CMK (cell line): ENCODE data around the gene NOTCH1.

Source experiments
- DNase-seq: peaks from one replicate; pipeline ENCODE4 v3.0.0-alpha.2; 2010; ENCODE audit warnings: low read depth

NOTCH1 gene

DNA sequence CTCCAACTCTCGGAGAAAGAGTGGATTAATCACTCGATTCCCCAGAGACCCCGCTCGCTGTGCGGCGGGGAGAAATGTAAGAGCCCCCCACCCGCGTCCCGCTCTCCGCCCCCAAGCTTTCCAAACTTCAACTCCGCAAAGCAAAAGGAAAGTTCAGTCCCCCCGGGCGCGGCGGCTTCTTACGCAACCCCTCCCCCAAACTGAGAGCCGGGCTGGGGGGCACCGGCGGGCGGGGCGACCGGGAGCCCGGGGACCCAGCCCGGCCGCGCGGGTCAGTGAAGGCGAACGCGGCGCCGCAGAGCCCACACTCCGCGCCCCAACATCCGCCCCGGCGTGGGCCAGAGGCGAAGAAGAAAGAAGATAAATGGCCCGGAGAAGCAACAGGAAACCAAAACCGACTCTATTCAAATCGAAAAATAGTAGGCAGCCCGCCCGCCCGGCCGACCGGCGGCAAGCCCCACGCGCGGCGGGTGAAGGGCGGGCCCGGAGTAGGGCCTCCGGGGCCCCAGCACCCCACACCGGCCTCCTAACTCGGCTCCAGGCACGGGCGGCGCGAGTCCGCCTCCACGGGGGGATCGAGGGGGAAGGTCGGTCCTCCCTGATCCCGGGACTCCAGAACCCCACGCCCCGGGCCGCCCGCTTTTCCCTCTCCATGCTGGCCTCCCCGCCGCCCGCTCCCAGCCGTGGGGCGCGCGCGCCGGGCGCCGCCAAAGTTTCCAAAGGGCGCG lies 720 bp downstream of the NOTCH1 start:
- no peak for DNase-seq

DNA sequence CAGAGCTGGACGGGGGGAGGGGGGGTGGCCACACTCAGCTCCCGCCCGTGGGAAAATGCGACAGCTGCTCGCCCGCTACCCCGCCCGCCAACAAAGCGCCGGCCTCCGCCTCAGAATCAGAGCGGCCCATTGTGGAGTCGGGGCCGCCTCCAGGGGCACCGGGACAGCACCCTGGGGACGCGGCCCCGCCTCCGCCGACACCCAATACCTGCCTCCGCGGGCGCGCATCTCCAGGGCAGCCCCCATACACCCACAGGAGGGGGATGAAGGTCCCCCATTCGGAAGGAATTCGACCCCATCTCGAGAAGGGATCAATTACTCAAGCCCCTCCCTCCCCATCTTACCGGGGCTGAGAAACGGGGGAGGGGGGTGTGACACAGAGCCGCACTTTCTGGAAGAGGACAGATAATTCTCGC lies 1.3 kb downstream of the NOTCH1 start:
- DNase-seq, result no peak

- DNase-seq, result no peak
Measured at GRCh38 chr9:136543830-136544547, 1.9 kb downstream of the NOTCH1 start.

DNA sequence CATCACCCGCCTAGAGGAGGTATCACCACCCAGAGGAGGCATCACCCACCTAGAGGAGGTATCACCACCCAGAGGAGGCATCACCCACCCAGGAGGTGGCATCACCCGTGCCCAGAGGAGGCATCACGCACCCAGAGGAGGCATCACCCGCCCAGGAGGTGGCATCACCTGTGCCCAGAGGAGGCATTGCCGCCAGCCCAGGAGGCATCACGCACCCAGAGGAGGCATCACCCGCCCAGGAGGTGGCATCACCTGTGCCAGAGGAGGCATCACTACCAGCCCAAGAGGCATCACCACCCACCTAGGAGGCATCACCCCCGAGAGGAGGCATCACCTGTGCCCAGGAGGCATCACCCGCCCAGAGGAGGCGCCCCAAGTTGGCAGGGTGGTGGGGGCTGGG lies 2.6 kb downstream of the NOTCH1 start:
- no peak for DNase-seq

DNA sequence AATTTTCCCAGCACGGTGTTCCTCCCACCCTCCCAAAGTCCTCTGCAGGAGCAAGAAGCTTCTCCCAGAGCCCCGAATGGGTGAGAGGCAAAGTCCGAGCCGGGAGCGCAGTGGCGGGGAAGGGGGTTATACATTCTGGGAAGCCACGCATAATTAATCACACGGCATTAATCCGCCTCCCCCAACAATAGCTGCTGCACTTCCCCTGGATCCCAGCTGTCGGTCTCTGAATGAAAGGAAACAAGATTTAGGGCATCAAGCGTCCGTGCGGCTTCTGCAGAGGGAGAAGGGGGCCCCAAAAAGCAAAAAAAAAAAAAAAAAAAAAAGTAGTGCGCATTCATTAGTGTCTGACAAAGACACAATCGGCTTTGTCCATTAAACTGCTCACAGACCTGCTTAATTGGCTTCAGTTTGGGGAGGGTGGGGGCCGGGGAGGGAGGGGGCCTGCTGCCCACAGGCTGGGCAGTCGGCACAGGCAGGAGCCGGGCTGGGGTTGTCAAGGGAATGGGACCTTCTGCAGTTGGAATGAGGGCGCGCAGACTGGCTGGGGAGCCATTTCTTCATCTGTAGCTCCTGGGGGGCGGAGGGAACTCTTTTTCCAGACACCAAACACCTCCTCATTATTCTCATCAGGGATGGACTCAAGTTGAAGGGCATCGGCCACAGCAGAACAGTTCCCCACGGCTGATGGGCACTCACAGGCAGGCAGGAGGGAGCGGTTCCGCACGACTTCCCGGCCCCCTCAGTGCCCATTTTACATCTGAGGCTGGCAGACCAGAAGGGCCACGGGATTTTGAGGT lies 3.4 kb downstream of the NOTCH1 start:
- no peak for DNase-seq

GRCh38 chr9:136541709-136542108 lies 4.1 kb downstream of the NOTCH1 start:
- no peak for DNase-seq

- no peak for DNase-seq
Measured at GRCh38 chr9:136541179-136541578, 4.7 kb downstream of the NOTCH1 start.

GRCh38 chr9:136539427-136540421 lies 6.1 kb downstream of the NOTCH1 start:
- peak; percentile 70 for DNase-seq

DNA sequence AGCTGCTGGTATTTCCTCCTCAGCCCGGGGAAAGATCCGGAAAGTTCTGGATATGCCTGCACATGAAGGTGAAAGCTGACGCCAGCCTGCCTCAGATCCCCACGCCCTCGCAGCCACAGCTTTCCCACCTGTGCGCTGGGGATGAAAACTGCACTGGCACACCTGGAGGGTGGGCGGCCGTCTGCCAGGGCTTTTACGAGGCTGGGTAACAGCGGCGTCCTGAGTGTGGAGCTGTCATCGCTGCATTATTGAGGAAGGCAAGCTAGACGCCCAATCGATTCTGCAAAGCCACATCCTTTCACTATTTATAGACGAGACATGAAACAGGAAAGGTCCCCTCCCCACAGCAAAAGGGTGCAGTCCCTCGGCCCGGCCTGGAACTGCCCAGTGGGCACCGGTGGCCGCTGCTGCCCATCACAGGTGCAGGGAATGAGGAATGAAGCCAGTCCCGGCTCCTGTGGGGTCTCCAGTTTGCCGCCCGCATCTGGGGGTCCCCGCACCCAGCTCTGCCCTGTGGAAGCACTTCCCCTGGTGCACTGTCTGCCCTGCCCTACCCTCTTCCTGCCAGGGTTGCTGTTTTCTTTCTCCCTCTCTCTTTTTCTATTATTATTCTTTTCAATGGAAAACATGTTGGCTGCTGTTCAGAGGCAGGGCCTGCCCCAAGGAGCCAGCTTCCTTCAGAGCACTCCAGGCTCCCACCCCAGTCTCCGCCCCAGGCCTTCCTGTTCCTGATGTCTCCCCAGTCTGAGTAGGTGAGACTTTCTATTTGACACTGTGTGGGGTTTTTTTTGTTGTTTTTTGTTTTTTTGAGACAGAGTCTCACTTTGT lies 7.0 kb downstream of the NOTCH1 start:
- no peak for DNase-seq

GRCh38 chr9:136537896-136538598 lies 7.8 kb downstream of the NOTCH1 start:
- no peak for DNase-seq

DNA sequence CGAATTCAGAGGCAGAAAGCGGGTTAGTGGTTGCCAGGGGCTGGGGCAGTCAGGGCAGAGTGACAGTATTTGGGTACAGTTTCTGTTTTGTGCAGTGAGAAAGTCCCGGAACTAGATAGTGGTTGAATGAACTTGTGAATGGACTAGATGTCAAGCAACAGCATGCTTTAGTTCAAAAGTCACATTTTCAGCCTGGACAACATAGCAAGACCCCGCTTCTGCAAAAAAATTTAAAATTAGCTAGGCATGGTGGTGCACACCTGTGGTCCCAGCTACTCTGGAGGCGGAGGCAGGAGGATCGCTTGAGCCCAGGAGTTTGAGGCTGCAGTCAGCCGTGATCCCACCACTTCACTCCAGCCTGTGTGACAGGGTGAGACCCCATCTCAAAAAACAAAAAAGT lies 8.4 kb downstream of the NOTCH1 start:
- no peak for DNase-seq

DNA sequence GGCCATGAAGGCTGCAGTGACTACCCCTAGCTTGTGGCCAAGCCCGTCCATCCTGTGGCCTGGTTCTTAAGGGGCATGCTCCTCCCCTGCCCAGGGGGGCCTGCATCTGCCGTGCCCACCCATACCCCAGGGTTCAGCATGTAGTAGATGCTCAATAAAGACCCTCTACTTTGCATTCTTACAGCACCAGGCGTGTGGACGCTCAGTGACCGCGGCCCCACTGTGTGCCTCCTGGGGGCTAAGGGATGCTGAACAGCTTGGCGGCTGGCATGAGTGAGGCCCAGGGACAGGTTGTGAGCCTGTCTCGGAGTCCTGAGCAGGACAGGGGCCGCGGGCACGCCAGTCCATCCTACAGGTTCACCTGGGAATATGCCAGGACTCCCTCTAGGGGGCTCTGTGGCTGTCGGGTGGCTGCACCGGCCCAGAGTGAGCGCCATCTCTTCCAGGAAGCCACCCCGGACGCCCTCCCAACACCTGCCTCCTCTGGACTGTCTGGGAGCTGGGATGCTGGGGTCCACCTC lies 9.1 kb downstream of the NOTCH1 start:
- no peak for DNase-seq

- DNase-seq, result no peak
Measured at GRCh38 chr9:136536051-136536720, 9.7 kb downstream of the NOTCH1 start.

- no peak for DNase-seq
Measured at GRCh38 chr9:136535070-136535469, 10.8 kb downstream of the NOTCH1 start.

GRCh38 chr9:136534366-136534765 lies 11.5 kb downstream of the NOTCH1 start:
- DNase-seq, result no peak

GRCh38 chr9:136533775-136534157 lies 12.1 kb downstream of the NOTCH1 start:
- DNase-seq, result no peak

DNA sequence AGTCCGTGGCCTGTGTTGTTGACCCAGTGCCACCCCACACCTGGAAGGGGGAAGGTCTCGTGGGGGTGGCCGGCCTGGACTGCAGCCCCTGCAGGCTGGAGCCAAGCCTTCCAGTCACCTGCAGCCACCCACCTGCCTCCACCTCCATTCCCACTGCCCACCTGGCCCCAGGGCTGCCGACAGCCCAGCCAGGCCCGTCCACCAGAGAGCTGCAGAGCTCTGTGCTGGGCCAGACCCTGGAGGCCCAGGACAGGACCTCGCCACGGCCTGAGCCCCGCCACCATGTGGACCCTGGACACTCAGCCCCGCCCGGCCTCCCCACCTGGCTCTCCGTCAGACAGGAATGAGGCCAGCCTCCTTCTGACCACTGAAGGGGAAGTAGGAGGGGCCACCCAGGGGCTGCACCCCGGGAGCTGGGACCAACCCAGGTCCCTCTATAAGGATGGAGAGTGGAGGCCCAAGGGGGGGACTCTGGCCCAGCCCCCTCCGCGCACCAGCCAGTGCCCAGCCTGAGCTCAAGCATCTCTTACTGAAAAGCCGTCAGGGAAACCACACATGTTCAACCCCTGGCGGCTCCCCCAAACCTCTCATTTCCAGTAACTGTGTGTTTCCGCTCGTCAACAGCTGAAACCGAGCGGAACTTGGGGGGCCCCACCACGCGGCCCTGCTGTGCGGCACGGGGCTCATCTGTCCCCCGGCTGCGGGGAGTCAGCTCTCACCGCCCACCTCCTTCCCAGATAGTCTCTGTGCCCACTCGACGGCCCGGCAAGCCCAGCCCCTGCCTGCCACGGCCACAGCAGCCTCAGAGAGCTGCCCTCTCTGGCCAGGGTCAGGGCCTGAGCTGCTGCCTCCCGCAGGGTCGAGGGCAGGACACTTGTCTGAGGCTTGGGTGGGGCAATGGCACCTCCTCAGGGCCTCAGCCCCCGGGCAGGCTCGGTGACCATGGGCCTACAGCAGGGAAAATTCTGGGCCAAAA lies 12.8 kb downstream of the NOTCH1 start:
- DNase-seq, result no peak
